ENCODE measurements around the gene CDH4.

The CDH4 gene

GRCh38 chr20:61596687-61597330, 344.7 kb downstream of the CDH4 start:
- no peak for DNase-seq

- no peak for DNase-seq
Observed at GRCh38 chr20:61597996-61598395, 345.9 kb downstream of the CDH4 start.

GRCh38 chr20:61598586-61598985, 346.5 kb downstream of the CDH4 start:
- DNase-seq, result no peak

GRCh38 chr20:61599061-61599531, 347.0 kb downstream of the CDH4 start:
- no peak for DNase-seq

GRCh38 chr20:61599541-61599992, 347.5 kb downstream of the CDH4 start:
- no peak for DNase-seq

GRCh38 chr20:61600016-61600415, 348.0 kb downstream of the CDH4 start:
- no peak for DNase-seq

- DNase-seq, result no peak
Observed at GRCh38 chr20:61601361-61601760, 349.3 kb downstream of the CDH4 start.

- no peak for DNase-seq
Observed at GRCh38 chr20:61601853-61602252, 349.8 kb downstream of the CDH4 start.

- no peak for DNase-seq
Observed at GRCh38 chr20:61603715-61604114, 351.7 kb downstream of the CDH4 start.

- no peak for DNase-seq
Observed at GRCh38 chr20:61604549-61604948, 352.5 kb downstream of the CDH4 start.

GRCh38 chr20:61605283-61605682, 353.2 kb downstream of the CDH4 start:
- no peak for DNase-seq

- no peak for DNase-seq
Observed at GRCh38 chr20:61605862-61606557, 353.9 kb downstream of the CDH4 start.

GRCh38 chr20:61608275-61609085, 356.4 kb downstream of the CDH4 start:
- DNase-seq, result no peak

- DNase-seq, result no peak
Observed at GRCh38 chr20:61609461-61609860, 357.4 kb downstream of the CDH4 start.

GRCh38 chr20:61611401-61612180, 359.5 kb downstream of the CDH4 start:
- no peak for DNase-seq

- no peak for DNase-seq
Observed at GRCh38 chr20:61613917-61614705, 362.1 kb downstream of the CDH4 start.

GRCh38 chr20:61614706-61615100, 362.6 kb downstream of the CDH4 start:
- DNase-seq, result no peak

GRCh38 chr20:61615806-61616205, 363.7 kb downstream of the CDH4 start:
- no peak for DNase-seq

- DNase-seq, result no peak
Observed at GRCh38 chr20:61619751-61620150, 367.7 kb downstream of the CDH4 start.

GRCh38 chr20:61620174-61620573, 368.1 kb downstream of the CDH4 start:
- DNase-seq, result no peak

GRCh38 chr20:61621035-61621730, 369.1 kb downstream of the CDH4 start:
- DNase-seq, result no peak
